GM18499 (cell line): ENCODE data around the gene ACO1.

Experiments used
- ATAC-seq: cut with Tn5 transposase; IDR thresholded peaks from one replicate; pipeline ENCODE4 v1.9.1; 2021; ENCODE audit warnings: moderate number of reproducible peaks; ENCODE audit not compliant: insufficient read depth, unreplicated experiment

The ACO1 gene

DNA sequence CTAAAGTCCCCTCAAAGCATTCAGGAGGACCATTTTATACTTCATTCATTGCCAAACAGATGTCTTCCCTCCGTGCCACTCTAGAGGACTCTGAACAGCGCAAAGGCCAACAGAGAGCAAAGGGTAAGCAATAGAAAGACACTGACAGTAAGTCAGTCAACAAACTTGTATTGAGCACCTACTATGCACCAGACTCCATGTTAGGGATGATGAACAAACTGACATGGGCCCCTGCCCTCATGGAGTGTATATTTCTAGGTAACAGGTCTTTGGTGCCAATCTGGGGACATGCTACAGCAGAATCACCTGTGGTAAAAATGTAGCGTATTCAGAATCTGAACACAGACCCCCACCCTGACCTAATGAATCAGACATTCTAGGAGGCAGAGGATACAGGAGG is 3.5 kb upstream of the ACO1 start:
- ATAC-seq: no peak

DNA sequence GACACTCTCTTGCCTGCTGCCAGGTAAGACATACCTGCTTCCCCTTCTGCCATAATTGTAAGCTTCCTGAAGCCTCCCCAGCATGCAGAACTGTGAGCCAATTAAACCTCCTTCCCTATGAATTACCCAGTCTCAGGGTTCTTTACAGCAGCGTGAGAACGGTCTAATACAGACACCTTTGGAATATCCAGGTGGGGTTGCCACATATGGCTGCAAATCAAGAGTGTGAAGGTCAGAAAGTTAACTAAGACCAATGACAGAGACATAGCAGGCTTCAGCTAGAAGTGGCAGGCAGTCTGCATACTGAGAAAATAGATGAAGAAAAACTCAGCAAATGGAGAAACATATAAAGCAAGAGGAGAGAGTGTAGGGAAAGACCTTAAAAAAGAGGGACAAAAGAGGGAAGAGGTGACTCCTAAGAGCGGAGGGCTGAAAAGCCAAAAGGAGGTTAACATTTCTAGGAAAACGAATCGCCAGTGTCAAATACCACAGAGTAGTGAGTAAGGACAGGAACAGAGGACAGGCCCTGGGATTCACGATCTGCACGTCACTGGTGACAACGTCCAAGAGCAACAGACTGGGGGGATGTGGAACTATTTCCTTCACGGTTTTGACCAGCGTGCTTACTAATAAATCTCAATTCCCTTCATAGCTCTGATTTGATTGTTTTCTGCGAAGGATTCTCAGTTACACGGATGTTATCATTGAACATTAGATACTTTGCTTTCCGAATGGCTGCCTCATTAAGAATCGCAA is 1.7 kb upstream of the ACO1 start:
- no peak for ATAC-seq

DNA sequence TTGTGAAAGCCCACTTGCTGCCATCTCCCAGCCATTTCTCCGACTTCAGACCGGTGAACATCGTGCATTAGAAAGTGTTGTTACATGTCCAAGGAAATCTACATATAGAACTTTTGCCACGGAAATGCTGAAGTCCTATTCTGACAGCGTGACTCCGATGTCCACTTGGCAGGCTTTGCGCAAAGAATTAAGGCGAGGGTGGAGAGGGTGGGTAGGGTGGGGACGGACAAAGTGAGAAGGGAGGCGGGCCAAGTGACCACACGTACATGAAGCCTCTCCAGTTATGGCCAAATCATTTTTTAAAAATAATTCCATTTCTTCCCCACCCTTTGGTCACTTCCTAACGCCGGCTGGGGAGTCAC is 460 bp upstream of the ACO1 start:
- ATAC-seq: no peak

DNA sequence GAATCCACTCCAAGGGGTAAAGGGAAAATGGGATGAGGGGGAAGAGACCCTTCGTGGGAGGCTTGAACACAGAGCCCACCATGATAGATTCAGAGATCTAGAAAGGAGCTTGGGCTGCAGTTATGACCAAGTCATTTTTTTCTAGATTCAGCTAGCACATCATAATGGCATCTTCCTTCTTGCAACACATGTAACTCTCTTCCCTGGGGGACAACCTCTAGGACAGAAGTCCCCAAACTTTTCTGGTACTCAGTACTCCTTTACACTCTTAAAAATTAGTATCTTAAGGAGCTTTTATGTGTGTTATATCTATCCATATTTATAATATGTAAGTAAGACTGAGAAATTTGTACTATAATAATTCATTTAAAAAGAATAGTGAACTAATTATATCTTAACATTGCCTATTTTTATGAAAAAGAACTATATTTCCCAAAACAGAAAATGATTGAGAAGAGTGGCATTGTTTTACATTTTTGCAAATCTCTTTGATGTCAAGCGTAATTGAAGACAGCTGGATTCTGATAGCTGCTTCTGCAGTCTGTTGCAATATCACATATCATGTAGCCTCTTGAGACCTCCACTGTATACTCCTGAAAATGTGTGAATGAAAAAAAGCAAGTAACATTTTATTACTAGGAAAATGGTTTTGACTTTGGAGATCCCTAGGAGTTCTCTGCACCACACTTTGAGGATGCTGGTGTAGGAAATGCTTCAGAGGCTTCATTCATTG is 875 bp downstream of the ACO1 start:
- ATAC-seq: no peak

DNA sequence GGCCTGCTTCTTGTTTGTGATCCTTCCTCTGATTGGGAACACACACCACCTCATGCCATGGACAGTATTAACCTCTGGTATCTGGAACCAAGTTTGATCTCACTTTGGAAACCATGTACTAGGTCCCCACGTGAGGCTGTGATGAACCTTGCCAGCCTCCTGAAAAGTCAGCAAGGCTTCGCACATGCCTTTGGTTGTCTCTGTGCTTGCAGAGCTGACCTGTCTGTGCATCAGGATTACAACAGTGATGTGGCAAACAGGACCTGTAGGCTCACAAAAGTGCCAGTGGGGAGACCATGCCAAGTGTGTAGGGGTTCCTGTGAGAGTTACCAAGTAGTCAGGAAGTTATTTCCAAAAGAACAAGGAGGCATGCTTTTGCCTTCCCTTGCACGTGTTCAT is 1.4 kb downstream of the ACO1 start:
- no peak for ATAC-seq

DNA sequence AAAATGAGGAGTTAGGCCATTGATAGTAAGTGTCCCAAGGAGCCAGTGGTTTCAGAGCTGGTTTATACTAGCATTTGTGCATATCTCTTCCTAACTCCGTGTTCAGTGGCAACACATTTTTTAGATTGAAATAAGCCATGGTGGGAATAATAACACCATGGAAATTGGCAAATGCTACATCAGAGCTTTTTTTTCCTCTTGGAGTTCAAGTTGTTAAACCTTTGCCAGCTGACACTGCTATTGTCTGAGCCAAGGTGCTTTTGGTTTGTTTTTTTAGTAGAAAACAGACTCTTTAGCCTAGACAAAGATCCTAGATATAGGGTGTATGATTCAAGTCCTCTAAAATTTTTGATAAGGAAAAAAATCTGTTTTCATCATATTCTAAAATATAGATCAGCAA is 2.8 kb downstream of the ACO1 start:
- ATAC-seq: no peak

DNA sequence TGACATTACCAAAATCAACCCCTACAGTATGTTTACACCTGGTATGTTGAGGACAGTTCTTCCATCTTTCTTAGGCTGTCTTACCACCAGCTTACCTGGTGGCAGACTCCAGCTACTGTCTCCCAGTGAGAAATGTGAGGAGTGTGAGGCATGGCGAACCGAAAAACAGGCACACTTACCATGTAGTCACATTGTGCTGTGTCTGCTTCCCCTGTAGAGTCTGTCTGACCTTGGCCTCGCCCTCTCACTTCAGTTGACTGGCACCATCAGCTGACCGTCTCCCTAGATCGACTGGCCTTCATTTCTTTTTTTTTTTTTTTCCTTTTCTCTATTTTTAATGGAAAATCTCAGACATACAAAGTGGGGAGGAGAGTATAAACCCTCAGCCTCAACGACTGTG is 4.9 kb downstream of the ACO1 start:
- no peak for ATAC-seq

DNA sequence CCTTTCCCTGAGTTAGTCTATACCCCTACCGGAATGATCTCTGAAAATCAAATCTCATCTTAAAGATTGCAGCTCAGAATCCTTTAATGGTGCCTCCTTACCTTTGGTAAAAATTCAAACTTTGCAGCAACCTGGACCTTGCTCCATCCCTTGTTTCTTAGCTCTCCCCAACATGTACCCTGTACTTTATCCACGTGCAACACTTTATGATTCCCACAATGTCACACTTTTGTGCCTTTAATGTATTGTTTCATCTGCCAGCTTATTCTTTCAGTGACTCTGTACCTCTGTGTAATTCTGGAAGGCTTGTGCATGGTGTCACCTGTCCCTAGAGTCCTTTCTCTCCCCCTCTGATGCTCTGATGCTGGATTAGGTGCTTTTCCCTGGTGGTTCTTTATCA is 9.5 kb downstream of the ACO1 start:
- ATAC-seq: no peak

DNA sequence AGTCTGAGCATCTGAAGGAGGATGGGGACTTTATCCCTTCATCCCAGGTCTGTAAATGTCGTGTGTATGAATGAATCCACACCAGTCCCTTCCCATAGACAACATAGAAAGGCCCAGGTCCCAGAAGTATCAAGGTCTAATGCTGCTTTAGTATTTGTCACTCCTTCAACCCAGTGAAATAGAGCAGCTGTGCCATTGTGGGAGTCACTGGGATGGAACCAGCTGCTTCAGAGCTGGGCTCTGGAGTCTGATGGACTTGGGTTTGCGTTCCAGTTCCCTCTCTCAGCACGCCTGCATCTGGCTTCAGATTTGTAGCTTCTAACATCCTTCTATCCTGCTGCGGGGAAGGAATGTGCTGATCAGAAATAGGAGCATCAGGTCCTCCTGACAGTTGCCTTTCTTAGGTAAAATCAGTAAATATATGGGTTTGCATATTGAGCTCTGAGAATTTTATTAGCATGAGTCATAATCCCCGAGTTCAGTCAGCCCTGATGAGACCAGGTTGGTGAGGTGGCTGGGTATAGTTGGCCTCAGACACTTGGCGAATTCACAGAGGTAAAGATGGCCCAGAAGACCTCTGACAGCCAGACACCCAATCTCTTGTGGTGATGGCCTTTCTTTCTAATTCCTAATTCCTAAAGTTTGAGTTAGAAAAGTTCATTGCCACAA is 10.1 kb downstream of the ACO1 start:
- ATAC-seq: no peak

DNA sequence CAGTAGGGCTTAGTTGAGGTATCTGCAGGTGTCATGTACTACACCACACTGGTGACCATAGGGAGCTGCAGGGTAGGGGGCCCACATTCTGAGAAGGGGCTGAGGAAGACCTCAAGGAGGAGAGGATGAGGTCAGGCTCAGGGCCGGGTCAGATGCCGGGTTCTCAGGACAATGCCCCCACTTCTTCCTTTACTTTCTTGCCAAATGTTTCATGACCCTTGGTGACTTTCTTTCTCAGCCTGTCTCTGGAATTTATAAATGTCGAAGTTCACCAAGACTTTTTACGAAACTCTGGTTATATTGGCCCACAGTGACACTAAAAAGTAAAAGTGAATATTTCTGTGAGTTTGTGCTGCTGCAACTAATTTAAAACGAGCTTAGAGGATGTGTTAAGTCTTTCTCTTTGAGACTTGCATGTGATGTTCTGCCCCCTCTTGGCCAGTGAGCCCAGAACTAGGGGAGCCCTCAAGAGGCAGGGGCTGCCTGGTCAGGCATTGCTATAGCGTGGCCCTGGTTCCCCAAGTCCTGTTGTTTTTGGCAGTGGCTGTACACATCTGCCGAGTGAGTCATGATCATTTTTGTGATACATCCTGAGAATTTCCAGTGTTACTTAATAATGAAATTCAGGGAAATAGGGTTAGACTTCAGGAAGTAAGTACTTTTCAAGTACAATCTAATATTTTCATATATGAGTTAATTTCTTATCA is 11.2 kb downstream of the ACO1 start:
- no peak for ATAC-seq

DNA sequence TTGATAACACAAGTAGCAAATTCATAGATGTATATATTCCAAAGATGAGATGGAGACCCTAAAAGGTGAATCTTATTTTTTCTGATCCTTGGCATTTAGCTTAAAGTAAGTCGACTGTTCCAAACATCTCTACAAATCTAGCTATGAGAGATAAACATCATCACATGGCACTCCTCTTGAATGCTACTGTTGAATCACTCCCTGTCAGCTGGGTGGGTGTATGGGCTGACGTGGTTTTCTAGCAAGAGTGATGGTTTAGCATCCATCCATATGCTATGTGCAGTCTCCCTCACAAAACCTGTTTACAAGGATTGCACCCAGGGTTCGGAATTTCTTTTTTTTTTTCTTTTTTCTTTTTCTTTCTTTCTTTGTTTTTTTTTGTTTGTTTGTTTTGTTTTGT is 13.8 kb downstream of the ACO1 start:
- no peak for ATAC-seq

DNA sequence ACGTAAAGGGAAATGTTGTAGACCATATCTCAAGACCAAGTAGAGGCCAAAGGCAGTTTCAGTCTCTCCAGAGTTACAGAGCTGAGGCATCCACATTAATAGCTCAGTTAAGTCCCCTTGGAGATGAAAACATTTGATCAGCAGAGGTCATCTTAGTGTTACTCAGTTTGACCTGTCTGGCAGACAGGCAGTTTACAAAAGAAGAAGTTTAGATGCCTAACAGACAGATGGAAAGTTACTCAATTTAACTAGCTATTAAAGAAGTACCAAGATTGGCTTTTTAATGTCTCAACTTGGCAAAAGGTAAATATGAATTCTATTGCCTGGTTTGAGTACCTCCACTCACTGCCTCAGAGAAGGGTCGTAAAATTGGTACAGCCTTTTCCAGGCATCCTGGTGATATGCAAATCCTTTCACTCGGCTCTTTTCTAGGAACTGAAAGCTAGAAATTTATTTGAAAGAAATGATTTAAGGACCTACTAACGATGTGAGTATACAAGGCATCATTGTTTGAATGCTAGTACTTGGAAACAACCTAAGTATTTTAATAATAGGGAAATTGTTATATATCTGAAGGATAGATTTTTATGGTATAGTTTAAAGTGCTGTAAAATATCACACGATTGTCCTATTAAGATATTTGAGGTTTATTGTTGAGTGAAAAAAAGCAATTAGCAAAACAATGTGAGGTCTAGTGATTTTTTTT is 14.8 kb downstream of the ACO1 start:
- no peak for ATAC-seq

DNA sequence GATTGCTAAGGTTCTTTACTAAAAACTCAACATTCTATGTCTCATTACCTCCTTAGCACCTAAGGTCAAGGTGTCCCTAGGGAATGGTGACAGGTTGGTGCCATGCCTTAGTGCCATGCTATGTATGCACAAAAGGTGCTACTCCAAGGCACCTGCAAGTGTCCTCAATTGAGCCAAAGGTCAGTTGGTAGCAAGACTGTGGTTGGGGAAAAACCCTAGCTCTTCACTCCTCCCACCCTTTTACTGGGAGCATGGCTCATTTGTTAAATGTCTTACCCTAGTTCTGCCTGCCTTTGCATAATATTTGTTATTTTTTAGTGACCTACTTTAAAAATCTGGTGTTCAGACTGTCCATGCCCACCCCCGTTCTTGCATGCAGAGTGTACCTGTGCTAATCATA is 17.0 kb downstream of the ACO1 start:
- ATAC-seq: no peak

DNA sequence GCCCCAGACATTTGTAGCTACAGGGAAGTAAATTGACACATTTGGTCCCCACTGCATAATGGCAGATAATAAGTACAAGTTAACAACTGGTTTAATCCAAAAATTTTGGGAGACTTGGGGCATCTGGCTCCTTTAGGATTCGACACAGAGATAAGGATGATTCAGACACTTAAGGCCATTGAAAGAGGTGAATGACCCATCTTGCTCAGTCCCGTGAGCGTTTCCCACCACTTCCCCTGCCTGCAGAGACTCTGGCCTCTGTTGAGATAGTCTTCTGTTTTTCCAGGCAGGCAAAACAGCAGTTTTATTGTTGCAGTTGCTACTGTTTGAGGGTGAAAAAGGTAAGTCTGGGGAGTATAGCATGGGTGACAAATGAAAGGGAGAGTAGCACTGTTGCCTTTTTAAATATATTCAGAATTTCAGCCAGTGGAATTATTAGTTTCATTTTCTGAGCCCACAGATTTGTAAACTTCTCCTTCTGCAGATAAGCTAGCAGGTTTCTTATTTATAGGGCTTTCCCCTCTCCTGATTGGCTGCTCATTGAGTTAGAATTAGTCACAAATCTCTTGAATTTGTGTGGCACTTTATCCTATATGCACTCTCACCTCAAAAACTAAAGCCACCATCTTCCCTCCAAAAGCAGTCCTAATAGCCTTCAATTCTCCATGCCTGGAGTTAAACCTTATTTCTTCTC is 19.3 kb downstream of the ACO1 start:
- no peak for ATAC-seq

DNA sequence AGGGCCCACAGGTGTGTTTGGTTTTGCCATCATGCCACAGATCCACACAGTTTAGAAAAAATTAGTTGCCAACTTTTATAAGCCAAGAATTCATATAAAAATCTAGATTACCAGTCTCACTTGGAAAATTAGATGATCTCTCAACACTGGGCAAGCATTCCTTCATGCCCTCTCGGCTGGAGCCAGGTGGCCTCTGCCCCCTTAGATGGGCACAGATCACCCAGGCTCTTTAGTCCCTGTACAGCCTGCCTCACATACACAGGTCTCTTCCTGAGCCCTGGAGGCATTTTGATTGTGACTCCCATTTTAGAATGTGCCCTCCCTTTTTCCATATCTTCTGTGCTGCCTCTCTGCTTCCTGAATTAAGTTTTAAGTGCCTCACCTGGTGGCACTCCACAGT is 20.0 kb downstream of the ACO1 start:
- ATAC-seq: no peak

DNA sequence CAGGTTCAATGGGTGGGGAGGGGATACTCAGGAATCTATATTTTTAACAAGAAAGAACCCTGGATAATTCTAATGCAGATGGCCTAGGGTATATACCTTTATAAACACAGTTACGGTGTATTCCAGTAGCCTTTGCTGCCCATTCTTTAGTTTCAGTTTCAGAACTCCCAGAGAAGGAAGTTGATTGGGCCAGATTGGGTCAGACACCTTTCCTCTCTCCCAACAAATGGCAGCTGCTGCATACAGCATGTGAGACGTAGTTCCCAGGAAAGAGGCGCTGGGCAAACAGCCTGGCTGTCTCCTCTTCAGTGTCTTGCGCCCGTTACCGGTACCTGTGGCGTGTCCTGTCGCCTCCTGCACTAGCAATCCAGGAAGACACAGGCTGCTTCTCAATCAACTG is 20.4 kb downstream of the ACO1 start:
- no peak for ATAC-seq

DNA sequence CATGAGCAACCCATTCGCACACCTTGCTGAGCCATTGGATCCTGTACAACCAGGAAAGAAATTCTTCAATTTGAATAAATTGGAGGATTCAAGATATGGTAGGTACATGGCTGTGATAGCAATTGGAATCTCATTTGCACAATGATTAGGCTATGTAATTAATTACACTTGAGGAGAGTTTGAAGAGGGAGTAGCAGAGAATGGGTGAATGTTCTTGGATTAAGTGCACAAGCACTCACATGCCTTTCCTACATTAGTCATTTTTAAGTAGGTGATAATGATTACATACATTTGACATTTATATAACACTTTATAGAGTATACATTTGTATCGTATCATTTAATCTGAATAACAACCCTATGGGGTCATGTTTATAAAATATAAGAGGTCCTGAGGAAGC is 21.1 kb downstream of the ACO1 start:
- ATAC-seq: no peak

DNA sequence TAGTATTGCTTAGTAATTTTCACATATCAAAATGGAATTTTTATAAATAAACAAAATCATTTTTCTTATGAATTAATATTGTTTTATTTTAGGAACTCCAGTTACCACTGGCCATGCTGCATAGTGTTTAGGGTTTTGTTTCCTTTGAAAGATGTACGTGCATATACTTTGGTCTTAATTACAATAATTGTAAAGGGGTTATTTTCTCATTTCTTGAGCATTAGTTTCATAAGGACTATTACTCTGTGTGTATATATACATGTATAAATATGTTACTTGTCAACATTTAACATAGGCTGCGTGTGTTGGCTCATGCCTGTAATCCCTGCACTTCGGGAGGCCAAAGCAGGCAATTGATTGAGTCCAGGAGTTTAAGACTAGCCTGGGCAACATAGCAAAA is 21.6 kb downstream of the ACO1 start:
- ATAC-seq: no peak

DNA sequence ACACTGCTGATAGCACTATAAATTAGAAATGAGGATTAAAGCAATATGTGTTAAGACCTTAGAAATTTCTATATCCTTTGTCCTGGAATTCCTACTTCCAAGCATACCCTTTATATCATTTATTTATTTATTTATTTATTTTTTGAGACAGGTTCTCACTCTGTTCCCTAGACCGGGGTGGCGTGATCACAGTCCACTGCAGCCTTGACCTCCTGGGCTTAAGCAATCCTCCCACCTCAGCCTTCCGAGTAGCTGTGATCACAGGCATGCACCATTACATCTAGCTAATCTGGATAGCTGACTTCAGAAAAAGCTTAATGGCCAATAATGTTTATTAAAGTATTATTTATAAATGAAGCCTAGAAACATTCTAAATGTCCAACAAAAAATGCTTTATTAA is 27.3 kb downstream of the ACO1 start:
- no peak for ATAC-seq

DNA sequence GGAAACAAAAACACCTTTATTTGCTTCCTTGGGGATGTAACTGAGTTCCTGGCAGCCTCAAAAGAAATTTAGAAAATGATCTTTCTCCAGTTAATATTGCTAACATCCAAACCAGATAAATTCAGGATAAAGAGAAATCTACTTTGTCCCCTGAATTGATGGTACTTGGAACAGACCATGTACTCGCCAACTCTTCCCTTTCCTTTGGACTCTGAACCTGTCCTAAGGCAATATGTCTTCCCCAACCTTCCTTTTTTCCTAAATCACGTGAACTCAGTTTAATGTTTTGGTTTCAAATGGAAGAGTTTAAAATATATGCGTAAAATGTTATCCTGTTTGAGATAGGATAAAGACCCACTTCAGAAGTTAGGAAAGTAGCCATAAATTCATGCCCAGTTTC is 28.0 kb downstream of the ACO1 start:
- no peak for ATAC-seq
